ENCODE measurements around the gene ARMC9.
"Not testable (repeated sequence)": the region's sequence is repeated elsewhere in the genome, so short reads cannot be mapped to it uniquely, and the experiment has no call there.

The ARMC9 gene

GRCh38 chr2:231342061-231342711 is 143.8 kb downstream of the ARMC9 start:
- no peak for DNase-seq (ENCODE audit: low read depth)

- DNase-seq (ENCODE audit: low read depth), result no peak
Measured at GRCh38 chr2:231343006-231343710, 144.7 kb downstream of the ARMC9 start.

- no peak for DNase-seq (ENCODE audit: low read depth)
Measured at GRCh38 chr2:231343988-231344387, 145.6 kb downstream of the ARMC9 start.

- no peak for DNase-seq (ENCODE audit: low read depth)
Measured at GRCh38 chr2:231344851-231345250, 146.4 kb downstream of the ARMC9 start.

GRCh38 chr2:231347081-231347480 is 148.7 kb downstream of the ARMC9 start:
- peak; percentile 73 for DNase-seq (ENCODE audit: low read depth)

GRCh38 chr2:231347638-231348037 is 149.2 kb downstream of the ARMC9 start:
- DNase-seq (ENCODE audit: low read depth), result no peak

GRCh38 chr2:231348173-231348572 is 149.7 kb downstream of the ARMC9 start:
- no peak for DNase-seq (ENCODE audit: low read depth)

- DNase-seq (ENCODE audit: low read depth), result peak; percentile 51
Measured at GRCh38 chr2:231348704-231349373, 150.4 kb downstream of the ARMC9 start.

GRCh38 chr2:231349374-231349735 is 150.9 kb downstream of the ARMC9 start:
- DNase-seq (ENCODE audit: low read depth), result not testable (repeated sequence)

- DNase-seq (ENCODE audit: low read depth), result no peak
Measured at GRCh38 chr2:231351648-231352047, 153.2 kb downstream of the ARMC9 start.

GRCh38 chr2:231353469-231353868 is 155.0 kb downstream of the ARMC9 start:
- DNase-seq (ENCODE audit: low read depth), result no peak

- DNase-seq (ENCODE audit: low read depth), result no peak
Measured at GRCh38 chr2:231355508-231356465, 157.4 kb downstream of the ARMC9 start.

GRCh38 chr2:231356466-231356844 is 158.0 kb downstream of the ARMC9 start:
- DNase-seq (ENCODE audit: low read depth), result no peak

GRCh38 chr2:231357048-231357447 is 158.6 kb downstream of the ARMC9 start:
- no peak for DNase-seq (ENCODE audit: low read depth)

- peak; percentile 81 for DNase-seq (ENCODE audit: low read depth)
Measured at GRCh38 chr2:231357931-231358330, 159.5 kb downstream of the ARMC9 start.

- DNase-seq (ENCODE audit: low read depth), result no peak
Measured at GRCh38 chr2:231359441-231359840, 161.0 kb downstream of the ARMC9 start.

GRCh38 chr2:231359948-231360347 is 161.5 kb downstream of the ARMC9 start:
- no peak for DNase-seq (ENCODE audit: low read depth)

GRCh38 chr2:231360401-231360800 is 162.0 kb downstream of the ARMC9 start:
- DNase-seq (ENCODE audit: low read depth), result no peak

GRCh38 chr2:231360881-231361371 is 162.5 kb downstream of the ARMC9 start:
- DNase-seq (ENCODE audit: low read depth), result no peak

GRCh38 chr2:231361701-231362554 is 163.5 kb downstream of the ARMC9 start:
- DNase-seq (ENCODE audit: low read depth), result peak; percentile 99

Data from CMK (cell line).